SKM-1 treated with dmso at 0.1 percent for 144 hours (cell line): ENCODE data around the gene PSMD2.
A peak's percentile ranks its signal among the peaks of the same experiment; 100 is the strongest.
"Not testable (repeated sequence)": the region's sequence is repeated elsewhere in the genome, so short reads cannot be mapped to it uniquely, and the experiment has no call there.

ENCODE experiments used
- DNase-seq: peaks from one replicate; lab custom pipeline; 2025; ENCODE audit not compliant: unreplicated experiment; lab: John Stamatoyannopoulos, UW

PSMD2 gene

GRCh38 chr3:184298759-184299487 lies at the start of gene PSMD2:
PSMD2 (plus strand) TSS chr3:184299241; CDS start chr3:184299267, 26 bp downstream.
- peak; percentile 90 for DNase-seq

GRCh38 chr3:184249412-184250166 lies 49.5 kb upstream of the PSMD2 start, which contains the start of gene EEF1AKMT4:
EEF1AKMT4 (plus strand) TSS chr3:184249672; CDS start chr3:184249695, 23 bp downstream.
- peak; percentile 98 for DNase-seq

GRCh38 chr3:184250167-184250828 lies 48.7 kb upstream of the PSMD2 start:
- DNase-seq, result peak; percentile 93

GRCh38 chr3:184255291-184256039 lies 43.6 kb upstream of the PSMD2 start:
- DNase-seq, result no peak

GRCh38 chr3:184257083-184257915 lies 41.7 kb upstream of the PSMD2 start:
- DNase-seq, result no peak

GRCh38 chr3:184258926-184259325 lies 40.1 kb upstream of the PSMD2 start:
- DNase-seq, result no peak

GRCh38 chr3:184259396-184259877 lies 39.6 kb upstream of the PSMD2 start:
- DNase-seq, result no peak

GRCh38 chr3:184259878-184260723 lies 38.9 kb upstream of the PSMD2 start:
- no peak for DNase-seq

- no peak for DNase-seq
These were observed 38.2 kb upstream of the PSMD2 start for GRCh38 chr3:184260724-184261269.

- peak; percentile 36 for DNase-seq
These were observed 37.7 kb upstream of the PSMD2 start, which contains the start of gene CAMK2N2 for GRCh38 chr3:184261270-184261853. CAMK2N2 (minus strand) TSS chr3:184261553; CDS start chr3:184261285, 268 bp downstream.

- no peak for DNase-seq
These were observed 36.9 kb upstream of the PSMD2 start for GRCh38 chr3:184261854-184262763.

- no peak for DNase-seq
These were observed 36.3 kb upstream of the PSMD2 start for GRCh38 chr3:184262764-184263179.

- not testable (repeated sequence) for DNase-seq
These were observed 31.8 kb upstream of the PSMD2 start for GRCh38 chr3:184267249-184267648.

GRCh38 chr3:184272269-184272668 lies 26.8 kb upstream of the PSMD2 start:
- DNase-seq, result no peak

GRCh38 chr3:184275381-184275701 lies 23.7 kb upstream of the PSMD2 start:
- no peak for DNase-seq

GRCh38 chr3:184275961-184276910 lies 22.8 kb upstream of the PSMD2 start, which contains the start of gene ECE2:
ECE2 (plus strand) TSS chr3:184276022; CDS start chr3:184276154, 132 bp downstream.
- DNase-seq, result no peak
